HEK293 (cell line): ENCODE measurements around the gene TSC22D1.

Experiments used
- GLIS2 ChIP-seq: fragments of 450-650 bp; formaldehyde crosslinking; IDR thresholded peaks from 2 replicates; pipeline ENCODE4 v1.5.1; 2016; ENCODE audit warnings: missing biosample characterization, missing genetic modification characterization
- HOXA7 ChIP-seq: sonication (generic); formaldehyde crosslinking; IDR thresholded peaks from 2 replicates; pipeline ENCODE4 v1.8.1; 2022; ENCODE audit warnings: missing genetic modification reagents, borderline replicate concordance
- INSM2 ChIP-seq: fragments of 450-650 bp; formaldehyde crosslinking; IDR thresholded peaks from 2 replicates; pipeline ENCODE4 v1.5.1; 2016; ENCODE audit warnings: missing biosample characterization, missing genetic modification characterization
- OSR2 ChIP-seq: fragments of 450-650 bp; formaldehyde crosslinking; IDR thresholded peaks from 2 replicates; pipeline ENCODE4 v1.5.1; 2016; ENCODE audit warnings: missing biosample characterization, missing genetic modification characterization
- PATZ1 ChIP-seq: fragments of 450-650 bp; formaldehyde crosslinking; IDR thresholded peaks from 2 replicates; pipeline ENCODE4 v1.5.1; 2016; ENCODE audit warnings: missing biosample characterization, missing genetic modification characterization
- PRDM4 ChIP-seq: fragments of 450-650 bp; formaldehyde crosslinking; IDR thresholded peaks from 2 replicates; pipeline ENCODE4 v1.5.1; 2017; ENCODE audit warnings: missing biosample characterization, missing genetic modification characterization
- PRDM6 ChIP-seq: fragments of 450-650 bp; formaldehyde crosslinking; IDR thresholded peaks from 2 replicates; pipeline ENCODE4 v1.5.1; 2017; ENCODE audit warnings: missing biosample characterization, missing genetic modification characterization
- ZBTB10 ChIP-seq: fragments of 450-650 bp; formaldehyde crosslinking; IDR thresholded peaks from 2 replicates; pipeline ENCODE4 v1.5.1; 2016; ENCODE audit warnings: missing biosample characterization, missing genetic modification characterization
- ZBTB11 ChIP-seq: fragments of 450-650 bp; formaldehyde crosslinking; conservative IDR thresholded peaks from 2 replicates; pipeline ENCODE4 v1.5.1; 2016; ENCODE audit warnings: low read depth, missing biosample characterization, missing genetic modification characterization
- ZNF174 ChIP-seq: fragments of 450-650 bp; formaldehyde crosslinking; IDR thresholded peaks from 2 replicates; pipeline ENCODE4 v1.5.0; 2017; ENCODE audit warnings: missing biosample characterization, mild to moderate bottlenecking, missing genetic modification characterization
- ZNF184 ChIP-seq: fragments of 450-650 bp; IDR thresholded peaks from 2 replicates; pipeline ENCODE4 v1.5.1; 2018; ENCODE audit warnings: missing biosample characterization, mild to moderate bottlenecking, missing genetic modification characterization
- ZNF23 ChIP-seq: fragments of 450-650 bp; formaldehyde crosslinking; IDR thresholded peaks from 2 replicates; pipeline ENCODE4 v1.5.1; 2016; ENCODE audit warnings: missing biosample characterization, missing genetic modification characterization, borderline replicate concordance
- ZNF274 ChIP-seq, 2 experiments: fragments of 200-500 bp in 1 of 2; fragments of 450-650 bp in 1 of 2; sonication (Bioruptor generic) in 1 of 2; formaldehyde crosslinking in 1 of 2; IDR thresholded peaks; 2 replicates each; pipeline versions ENCODE4 v1.5.1 to v1.6.1; 2014 to 2016; ENCODE audit warnings: borderline replicate concordance in 1 of 2, inconsistent platforms in 1 of 2, low read length in 1 of 2, missing biosample characterization in 1 of 2, missing genetic modification characterization in 1 of 2
- ZNF292 ChIP-seq: fragments of 450-650 bp; formaldehyde crosslinking; IDR thresholded peaks from 2 replicates; pipeline ENCODE4 v1.5.1; 2016; ENCODE audit warnings: low read depth, missing biosample characterization, missing genetic modification characterization, borderline replicate concordance
- ZNF302 ChIP-seq: fragments of 450-650 bp; formaldehyde crosslinking; IDR thresholded peaks from 2 replicates; pipeline ENCODE4 v1.5.1; 2016; ENCODE audit warnings: missing biosample characterization, missing genetic modification characterization, low read depth
- ZNF311 ChIP-seq: fragments of 450-650 bp; formaldehyde crosslinking; IDR thresholded peaks from 2 replicates; pipeline ENCODE4 v1.5.1; 2017; ENCODE audit warnings: missing biosample characterization, missing genetic modification characterization, borderline replicate concordance
- ZNF341 ChIP-seq: fragments of 450-650 bp; formaldehyde crosslinking; IDR thresholded peaks from 2 replicates; pipeline ENCODE4; 2016; ENCODE audit warnings: low read depth, missing biosample characterization, missing genetic modification characterization
- ZNF366 ChIP-seq: fragments of 450-650 bp; formaldehyde crosslinking; conservative IDR thresholded peaks from 2 replicates; pipeline ENCODE4 v1.5.1; 2016; ENCODE audit warnings: missing biosample characterization, missing genetic modification characterization
- ZNF394 ChIP-seq: fragments of 450-650 bp; formaldehyde crosslinking; IDR thresholded peaks from 2 replicates; pipeline ENCODE4 v1.5.1; 2016; ENCODE audit warnings: missing biosample characterization, missing genetic modification characterization, mild to moderate bottlenecking, moderate library complexity, borderline replicate concordance
- ZNF596 ChIP-seq: fragments of 450-650 bp; IDR thresholded peaks from 2 replicates; pipeline ENCODE4 v1.5.0; 2018; ENCODE audit warnings: missing biosample characterization, mild to moderate bottlenecking, missing genetic modification characterization, moderate library complexity
- ZNF600 ChIP-seq: fragments of 450-650 bp; formaldehyde crosslinking; IDR thresholded peaks from 2 replicates; pipeline ENCODE4 v1.5.1; 2016; ENCODE audit warnings: missing biosample characterization, missing genetic modification characterization

TSC22D1 gene

GRCh38 chr13:44577236-44578066 lies 1.3 kb upstream of the TSC22D1 start (continued):
- TF ChIP-seq PRDM6 (no peak), ZBTB11 (tag by site-specific recombination) (peak; percentile 23; the same call in 1 of the 2 replicates), HOXA7 (CRISPR knock-in tag) (no peak), ZNF311 (no peak), ZNF274 (IDR thresholded peaks at IDR 0.05; ENCODE audit: low read length) (no peak), ZNF274 (tag by site-specific recombination; IDR thresholded peaks at IDR 0.05; ENCODE audit: borderline replicate concordance) (no peak), ZNF302 (tag by site-specific recombination) (no peak), ZNF341 (tag by site-specific recombination) (no peak; the same call in 1 of the 2 replicates), PRDM4 (tag by site-specific recombination) (no peak), ZNF174 (tag by site-specific recombination) (no peak), GLIS2 (peak; percentile 91), ZBTB10 (no peak), ZNF366 (peak; percentile 96), ZNF292 (tag by site-specific recombination) (no peak), INSM2 (tag by site-specific recombination) (peak; percentile 80), ZNF23 (tag by site-specific recombination) (no peak), ZNF394 (tag by site-specific recombination) (no peak; the same call in 1 of the 2 replicates), ZNF600 (tag by site-specific recombination) (peak; percentile 85; the same call in 1 of the 2 replicates), ZNF184 (tag by site-specific recombination) (peak; percentile 56; the same call in 1 of the 2 replicates), ZNF596 (tag by site-specific recombination) (no peak; the same call in 1 of the 2 replicates), PATZ1 (tag by site-specific recombination) (peak; percentile 98), OSR2 (tag by site-specific recombination) (peak; percentile 78)
